Ovary (tissue), 3 donors: ENCODE data around the gene DOC2B.

Experiments
- EP300 ChIP-seq: sonication (generic); formaldehyde crosslinking; IDR thresholded peaks from one replicate; pipeline ENCODE4 v1.6.1; 2017; ENCODE audit warnings: antibody characterized with exemption
- POLR2A ChIP-seq: fragments of 450-650 bp; IDR thresholded peaks from one replicate; pipeline ENCODE4 v1.6.1; 2017; ENCODE audit warnings: antibody characterized with exemption, mild to moderate bottlenecking, moderate library complexity
- TF ChIP-seq, protein P1 (sequence below), 3 donors: fragments of 450-650 bp in 2 of 3; fragments of 200-600 bp in 1 of 3; IDR thresholded peaks; one replicate each; pipeline versions ENCODE4 v1.5.1 to v1.8.0; 2016 to 2022; ENCODE audit warnings: antibody characterized with exemption in 3 of 3, mild to moderate bottlenecking in 1 of 3
- donor health status: DM: no; HTN: no; CAD: no.

DNA sequence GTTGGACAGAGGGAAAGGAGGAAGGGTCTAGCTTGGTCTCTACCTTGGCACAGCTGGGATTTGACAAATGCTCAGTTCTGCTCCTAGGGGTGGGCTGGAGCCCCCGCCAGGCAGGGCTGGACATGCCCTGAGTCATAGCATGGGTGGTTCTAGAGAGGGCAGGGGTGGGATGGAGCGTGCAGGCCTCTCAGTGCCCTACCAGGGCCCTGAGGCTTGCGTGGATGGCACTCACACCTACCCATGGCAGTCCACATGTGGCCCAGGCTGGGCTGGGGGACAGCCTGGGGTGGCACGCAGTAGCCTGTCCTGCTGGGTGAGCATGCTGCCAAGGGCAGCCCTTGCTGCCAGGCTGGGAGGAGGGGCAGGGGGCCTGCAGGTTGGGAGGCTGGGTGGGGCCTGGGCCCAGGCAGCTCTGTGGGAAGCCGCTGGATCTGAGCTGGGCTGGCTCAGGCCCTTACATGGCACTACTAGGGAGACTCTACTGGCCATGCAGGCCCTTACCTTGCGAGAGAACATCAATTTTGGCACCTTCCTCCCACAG is 11.2 kb downstream of the DOC2B start:
- TF ChIP-seq, protein P1, sequence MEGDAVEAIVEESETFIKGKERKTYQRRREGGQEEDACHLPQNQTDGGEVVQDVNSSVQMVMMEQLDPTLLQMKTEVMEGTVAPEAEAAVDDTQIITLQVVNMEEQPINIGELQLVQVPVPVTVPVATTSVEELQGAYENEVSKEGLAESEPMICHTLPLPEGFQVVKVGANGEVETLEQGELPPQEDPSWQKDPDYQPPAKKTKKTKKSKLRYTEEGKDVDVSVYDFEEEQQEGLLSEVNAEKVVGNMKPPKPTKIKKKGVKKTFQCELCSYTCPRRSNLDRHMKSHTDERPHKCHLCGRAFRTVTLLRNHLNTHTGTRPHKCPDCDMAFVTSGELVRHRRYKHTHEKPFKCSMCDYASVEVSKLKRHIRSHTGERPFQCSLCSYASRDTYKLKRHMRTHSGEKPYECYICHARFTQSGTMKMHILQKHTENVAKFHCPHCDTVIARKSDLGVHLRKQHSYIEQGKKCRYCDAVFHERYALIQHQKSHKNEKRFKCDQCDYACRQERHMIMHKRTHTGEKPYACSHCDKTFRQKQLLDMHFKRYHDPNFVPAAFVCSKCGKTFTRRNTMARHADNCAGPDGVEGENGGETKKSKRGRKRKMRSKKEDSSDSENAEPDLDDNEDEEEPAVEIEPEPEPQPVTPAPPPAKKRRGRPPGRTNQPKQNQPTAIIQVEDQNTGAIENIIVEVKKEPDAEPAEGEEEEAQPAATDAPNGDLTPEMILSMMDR (IDR thresholded peaks at IDR 0.05): no peak
- no peak for TF ChIP-seq POLR2A
- TF ChIP-seq EP300: no peak
